Nucleus accumbens (tissue), 56 donors: ENCODE data around the gene NCAM1.
A peak's percentile ranks its signal among the peaks of the same experiment; 100 is the strongest.
"Not testable (repeated sequence)": the region's sequence is repeated elsewhere in the genome, so short reads cannot be mapped to it uniquely, and the experiment has no call there.

Experiments
- DNase-seq, 56 donors: peaks; one replicate each; lab custom pipeline; 2025; lab: John Stamatoyannopoulos, UW

NCAM1 gene

GRCh38 chr11:112961146-112961668, at the start of gene NCAM1:
TSS of gene NCAM1 (plus strand) at chr11:112961420.
- DNase-seq = peak; percentile 50 to 97 (median 89)

DNA sequence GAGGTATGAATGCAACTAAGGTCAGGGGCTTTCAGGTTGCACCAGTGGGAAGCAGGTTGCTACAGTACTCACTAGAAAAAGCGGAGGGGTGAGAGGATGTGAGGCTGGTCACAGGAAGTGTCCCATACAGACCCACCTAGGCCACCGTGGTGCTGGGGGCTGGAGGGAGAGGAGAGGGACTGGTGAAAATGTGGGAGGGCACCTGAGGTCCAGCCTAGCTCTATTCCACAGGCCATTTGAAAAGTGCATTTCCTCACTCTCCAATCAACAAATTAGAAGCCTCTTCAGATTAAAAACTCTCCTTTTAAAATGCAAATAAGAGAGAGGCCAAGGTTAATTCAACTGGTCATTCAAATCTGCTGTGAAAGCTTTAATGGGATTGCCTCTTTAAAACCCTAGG, 38.6 kb upstream of the NCAM1 start:
- no peak for DNase-seq

- not testable (repeated sequence) for DNase-seq
Observed at GRCh38 chr11:112924836-112925235, 36.4 kb upstream of the NCAM1 start.

- DNase-seq = no peak
Observed at GRCh38 chr11:112925516-112926310, 35.5 kb upstream of the NCAM1 start.

GRCh38 chr11:112928136-112928535, 33.1 kb upstream of the NCAM1 start:
- DNase-seq = no peak

- no peak for DNase-seq
Observed at GRCh38 chr11:112929432-112929831, 31.8 kb upstream of the NCAM1 start.

DNA sequence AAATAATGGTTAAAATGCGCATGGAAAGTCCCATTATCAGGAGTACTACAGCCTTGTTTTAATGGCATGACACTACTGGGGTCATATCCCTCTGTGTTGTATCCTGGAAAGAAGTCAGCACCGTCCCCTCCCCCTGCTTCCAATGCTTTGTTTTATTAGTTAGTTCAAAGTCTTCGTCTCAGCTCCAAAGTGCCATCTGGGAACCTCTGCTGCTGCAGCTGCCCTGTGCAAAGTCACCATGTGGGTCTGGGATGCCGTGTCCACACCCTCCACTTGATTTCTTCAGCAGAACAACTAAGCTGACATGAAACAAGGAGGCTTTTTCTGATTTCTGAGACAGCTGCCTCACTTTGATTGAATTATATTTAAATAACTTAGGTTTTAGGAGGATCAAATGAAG, 29.5 kb upstream of the NCAM1 start:
- no peak for DNase-seq

DNA sequence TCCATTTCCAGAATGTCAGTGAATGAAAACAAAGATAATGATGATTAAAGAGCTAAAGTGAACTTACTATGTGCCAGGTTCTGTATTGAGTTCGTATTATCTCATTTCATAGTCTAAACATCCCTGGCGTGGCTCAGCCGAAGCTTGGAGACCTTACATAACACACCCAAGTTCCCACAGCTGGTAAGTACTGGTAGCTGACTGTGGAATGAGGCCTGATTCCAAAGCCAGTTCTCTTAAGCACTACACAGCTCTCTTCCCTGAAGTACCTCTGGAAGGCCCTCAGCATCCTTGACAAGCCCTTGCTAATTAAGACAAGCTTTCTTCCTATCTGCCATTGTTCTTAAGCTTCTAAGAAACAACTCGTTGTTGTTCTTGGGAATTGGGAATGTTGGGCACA, 28.6 kb upstream of the NCAM1 start:
- DNase-seq = no peak

GRCh38 chr11:112933970-112934369, 27.2 kb upstream of the NCAM1 start:
- DNase-seq = no peak

DNA sequence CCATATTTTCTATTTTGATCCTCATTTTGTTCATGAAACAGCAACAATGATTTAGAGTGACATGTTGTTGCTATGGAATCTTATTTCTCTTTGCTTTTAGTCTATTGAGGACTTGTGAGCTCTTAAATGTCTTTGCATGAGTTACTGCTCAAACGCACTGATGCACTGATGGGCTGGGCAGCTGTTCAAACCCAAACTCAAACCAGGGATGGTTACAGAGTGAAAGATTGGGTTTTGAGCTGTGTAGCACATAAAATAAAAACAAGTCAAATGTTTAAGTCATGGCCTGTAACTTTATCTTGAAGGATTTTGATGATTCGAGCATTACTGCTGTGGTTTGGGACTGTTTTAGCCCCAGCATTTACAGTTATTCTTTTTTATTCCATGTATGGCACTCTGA, 20.1 kb upstream of the NCAM1 start:
- DNase-seq = no peak

DNA sequence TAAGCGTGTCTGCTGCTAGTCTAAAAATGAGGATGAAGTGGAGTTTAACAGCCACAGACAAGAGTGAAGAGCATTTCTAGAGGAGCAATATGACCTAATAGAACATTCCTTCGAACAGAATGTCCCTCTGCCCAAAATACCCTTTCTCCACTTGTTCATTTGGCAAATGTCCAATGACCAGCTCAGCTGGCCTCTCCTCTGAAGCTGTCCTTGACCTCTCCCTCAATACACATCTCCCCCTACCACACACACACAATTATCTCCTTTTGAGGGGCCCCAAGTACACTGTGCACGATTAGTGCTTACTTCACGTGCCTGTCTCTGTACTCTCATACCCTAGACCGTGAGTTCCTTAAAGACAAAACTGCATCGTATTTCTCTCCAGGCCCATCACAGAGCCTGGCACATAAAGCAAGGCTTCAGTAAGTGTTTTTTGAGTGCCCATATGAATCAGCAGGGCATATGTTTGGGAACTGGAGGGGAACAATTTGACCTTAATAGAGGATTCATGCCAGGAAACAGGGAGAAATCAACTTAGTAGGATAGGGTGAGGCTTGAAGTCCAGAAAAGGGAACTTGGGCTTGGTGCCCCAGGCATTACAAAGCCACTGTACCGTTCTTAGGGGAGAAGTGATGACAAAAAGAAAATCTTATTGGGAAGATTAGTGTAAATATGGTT, 18.1 kb upstream of the NCAM1 start:
- no peak for DNase-seq

- no peak for DNase-seq
Observed at GRCh38 chr11:112946866-112947265, 14.4 kb upstream of the NCAM1 start.

GRCh38 chr11:112949781-112950575, 11.2 kb upstream of the NCAM1 start:
- DNase-seq = no peak

DNA sequence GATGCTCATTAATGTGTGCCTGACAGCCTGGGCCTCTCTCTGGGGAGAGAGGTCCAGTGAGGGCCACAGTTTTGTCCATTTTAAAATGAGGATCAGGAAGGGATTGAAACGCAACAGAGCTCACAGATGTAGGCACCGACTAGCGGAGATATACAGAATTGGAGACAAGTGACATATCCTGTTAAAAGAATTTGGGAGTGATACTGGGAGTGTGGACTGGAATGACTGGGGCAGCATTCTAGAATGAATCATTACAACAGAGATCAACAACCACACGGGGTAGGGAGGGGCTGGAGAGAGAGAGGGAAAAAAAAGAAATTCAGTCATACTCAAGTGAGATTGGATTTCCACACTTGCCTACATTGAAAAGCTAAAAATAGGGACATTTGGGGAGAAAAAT, 2.5 kb upstream of the NCAM1 start:
- no peak for DNase-seq

- DNase-seq = peak in 52 of 56 donors; percentile 9 to 82 (median 60)
Observed at GRCh38 chr11:112961751-112962578, 745 bp downstream of the NCAM1 start.

DNA sequence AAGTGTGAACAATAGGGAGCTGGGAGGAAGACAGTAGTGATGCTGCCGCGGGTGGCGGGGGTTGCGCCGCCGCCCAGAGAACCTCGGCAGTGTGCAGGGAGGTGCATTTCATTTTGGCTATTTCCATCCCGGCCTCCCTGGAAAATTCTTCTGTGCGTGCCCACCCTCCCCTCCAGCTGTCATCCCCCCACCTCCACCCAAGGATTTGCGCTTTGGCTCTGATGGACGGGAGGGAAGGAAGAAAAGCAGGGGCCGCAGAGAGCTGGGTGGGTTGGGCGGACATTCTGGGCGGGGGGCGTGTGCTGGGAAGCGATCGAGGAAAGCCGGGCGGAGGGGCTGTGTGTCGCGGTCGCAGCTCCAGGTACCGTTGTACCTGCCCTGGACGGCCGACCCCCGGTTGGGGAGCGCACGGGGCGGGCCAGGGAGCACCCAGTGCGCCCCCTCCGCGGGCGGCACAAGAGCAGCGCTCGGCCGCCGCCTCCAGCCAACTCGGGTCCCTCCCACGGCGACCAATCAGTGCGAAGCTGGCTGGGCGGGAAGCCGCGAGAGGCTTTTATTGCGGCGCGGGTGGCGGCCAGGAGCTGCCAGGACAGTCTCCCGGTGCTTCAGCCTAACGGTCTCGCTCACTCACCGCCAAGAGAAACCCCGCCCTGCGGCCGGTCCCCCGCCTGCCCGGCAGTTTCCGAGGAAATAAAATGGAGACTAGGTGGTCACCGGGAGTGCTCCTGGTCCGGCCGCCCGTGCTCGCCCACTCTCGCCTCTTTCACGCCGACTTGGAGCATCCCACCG, 1.6 kb downstream of the NCAM1 start:
- DNase-seq = peak in 55 of 56 donors; percentile 10 to 91 (median 74)

GRCh38 chr11:112963368-112963955, 2.2 kb downstream of the NCAM1 start:
- DNase-seq = peak in 17 of 56 donors; percentile 6 to 80 (median 34)

DNA sequence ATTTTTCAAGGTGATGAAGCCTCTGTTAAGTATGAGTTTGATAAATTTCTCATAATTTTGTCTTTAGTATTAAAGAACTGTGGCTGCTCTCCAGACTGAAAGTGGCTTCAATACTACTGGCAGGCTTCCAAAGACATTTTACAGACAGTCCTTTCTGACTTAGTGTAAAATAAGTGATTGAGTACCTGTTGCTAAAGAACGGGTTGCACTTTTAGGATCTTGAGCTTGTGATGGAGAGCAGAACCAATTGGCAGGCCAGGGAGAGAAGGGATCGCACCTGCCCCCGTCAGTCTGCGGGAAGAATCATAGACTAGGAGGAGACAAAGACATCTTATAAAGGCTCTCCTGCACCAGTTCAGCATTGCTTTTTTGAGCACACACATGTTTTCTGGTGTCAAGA, 4.4 kb downstream of the NCAM1 start:
- DNase-seq = no peak

- no peak for DNase-seq
Observed at GRCh38 chr11:112966561-112966960, 5.3 kb downstream of the NCAM1 start.
